Stimulated activated CD8-positive, alpha-beta memory T cell treated with anti-CD3 and anti-CD28 coated beads, Interleukin-12 subunit alpha, Interleukin-12 subunit beta, amount 100 ng/mL, for 1 hour (primary cell): ENCODE data around the gene HOXA1.

Experiments
- DNase-seq: peaks from one replicate; pipeline ENCODE4 v3.0.0-alpha.2; 2020; ENCODE audit warnings: low read depth

The HOXA1 gene

DNA sequence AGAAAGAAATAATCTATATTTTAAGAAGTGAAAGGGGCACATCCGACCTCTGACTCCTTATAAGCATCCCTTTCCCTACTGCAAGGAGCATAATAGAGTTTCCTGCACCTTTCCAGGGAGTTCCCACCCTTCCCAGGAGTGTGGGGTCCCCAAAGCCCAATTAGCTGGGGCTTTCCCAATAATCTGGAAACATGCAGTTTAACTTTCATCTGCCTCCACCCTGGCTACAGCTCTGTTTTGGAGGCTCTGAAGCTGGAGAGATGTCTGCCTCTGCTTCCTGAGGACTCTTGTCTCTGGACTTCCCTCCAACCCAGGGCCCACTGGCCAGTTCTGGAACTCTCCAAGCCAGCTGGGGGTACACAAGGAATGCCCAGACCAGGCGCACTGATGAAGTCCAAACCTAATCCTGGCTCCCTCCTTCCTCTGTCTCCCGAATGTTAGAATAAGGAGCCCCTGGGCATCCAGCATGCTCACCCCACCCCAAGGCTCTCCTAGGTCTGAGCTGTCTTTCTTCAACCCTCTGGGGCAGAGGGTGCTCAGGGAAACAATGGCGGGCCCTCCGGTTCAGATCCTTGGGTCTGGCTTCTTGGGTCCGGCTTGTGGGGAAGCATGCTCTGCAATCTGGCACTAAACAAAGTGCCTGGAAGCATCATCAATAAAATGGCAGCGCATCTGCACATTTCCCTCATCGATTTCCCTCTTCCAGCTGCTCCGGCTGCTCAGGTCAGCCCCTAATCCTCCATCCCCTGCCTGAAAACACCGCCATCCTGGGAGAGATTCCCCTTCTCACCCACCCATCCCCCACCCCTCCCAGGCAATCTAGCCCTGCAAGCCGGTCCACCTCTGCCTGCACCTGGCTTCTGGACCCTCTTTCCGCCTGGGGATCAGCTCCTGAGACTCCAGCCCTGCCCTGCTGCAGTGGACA, 21.4 kb upstream of the HOXA1 start:
- DNase-seq: no peak

GRCh38 chr7:27116031-27116961, 20.5 kb upstream of the HOXA1 start:
- no peak for DNase-seq

- DNase-seq: no peak
Observed at GRCh38 chr7:27115221-27116026, 19.6 kb upstream of the HOXA1 start.

GRCh38 chr7:27114881-27115220, 19.1 kb upstream of the HOXA1 start:
- no peak for DNase-seq

- no peak for DNase-seq
Observed at GRCh38 chr7:27113991-27114769, 18.4 kb upstream of the HOXA1 start.

DNA sequence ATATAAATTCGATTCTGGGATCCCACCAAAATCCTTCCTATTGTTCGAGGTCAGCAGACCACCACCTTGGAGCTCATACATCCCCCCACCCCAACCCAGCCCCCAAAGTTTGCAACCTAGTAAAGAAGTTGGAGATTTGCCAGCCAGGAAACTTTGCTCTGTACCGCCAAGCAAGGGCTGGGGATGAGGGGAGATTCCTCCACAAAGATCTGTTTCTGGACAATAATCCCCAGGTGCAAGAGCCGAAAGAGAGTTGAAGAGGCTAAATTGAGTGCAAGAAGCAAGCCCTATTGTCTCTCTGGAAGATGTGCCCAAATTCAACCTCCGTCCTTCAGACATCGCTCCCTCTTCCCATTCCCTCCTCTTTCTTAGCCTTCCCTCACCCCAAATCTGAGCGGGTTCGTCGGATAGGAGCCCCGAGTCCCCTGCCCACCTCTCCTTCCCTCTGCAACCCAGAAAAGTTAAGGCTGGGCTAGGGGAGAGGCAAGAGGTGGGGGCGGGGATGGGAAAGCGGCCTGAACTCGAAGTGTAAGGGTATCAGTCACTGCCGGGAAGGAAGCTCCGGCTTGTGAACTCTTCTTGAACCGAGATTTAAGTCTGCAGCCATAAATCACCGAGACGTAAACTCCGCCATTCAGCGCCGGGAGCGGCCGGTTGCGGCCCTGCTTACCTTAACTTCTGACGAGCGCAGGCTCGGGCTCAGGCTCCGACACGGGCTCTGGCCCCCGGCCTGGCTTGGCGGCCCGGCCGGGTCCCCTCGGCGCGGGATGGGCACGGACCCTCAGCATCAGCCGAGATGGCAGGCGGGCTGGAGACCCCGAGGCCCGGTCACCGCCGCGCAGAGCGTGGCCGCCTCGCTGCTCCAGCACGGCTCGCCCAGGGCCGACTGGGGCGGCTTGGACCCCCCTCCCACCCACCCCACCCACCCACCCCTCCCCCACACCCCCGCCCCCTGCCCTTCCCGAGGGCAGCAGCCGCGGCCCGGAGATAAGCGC, 17.5 kb upstream of the HOXA1 start:
- no peak for DNase-seq

DNA sequence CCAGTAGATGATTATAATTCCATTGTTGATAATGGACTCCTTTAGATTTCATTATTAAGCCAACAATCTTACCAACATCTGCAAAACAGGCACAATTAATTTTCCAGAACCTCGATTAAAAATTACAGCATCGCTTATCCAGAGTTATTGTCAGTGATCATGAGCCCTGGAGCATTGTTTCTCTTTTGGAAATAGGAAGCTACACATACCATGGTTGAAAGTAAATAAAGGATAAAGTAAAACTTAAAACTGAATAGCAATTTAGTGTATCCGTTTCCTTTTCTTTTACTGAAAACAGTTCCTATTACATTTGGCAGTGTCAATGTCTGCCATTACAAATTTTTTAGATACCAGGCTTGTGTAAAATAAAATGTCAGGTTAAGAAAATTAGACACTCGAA, 16.6 kb upstream of the HOXA1 start:
- no peak for DNase-seq

GRCh38 chr7:27111751-27112277, 16.0 kb upstream of the HOXA1 start:
- DNase-seq: no peak

DNA sequence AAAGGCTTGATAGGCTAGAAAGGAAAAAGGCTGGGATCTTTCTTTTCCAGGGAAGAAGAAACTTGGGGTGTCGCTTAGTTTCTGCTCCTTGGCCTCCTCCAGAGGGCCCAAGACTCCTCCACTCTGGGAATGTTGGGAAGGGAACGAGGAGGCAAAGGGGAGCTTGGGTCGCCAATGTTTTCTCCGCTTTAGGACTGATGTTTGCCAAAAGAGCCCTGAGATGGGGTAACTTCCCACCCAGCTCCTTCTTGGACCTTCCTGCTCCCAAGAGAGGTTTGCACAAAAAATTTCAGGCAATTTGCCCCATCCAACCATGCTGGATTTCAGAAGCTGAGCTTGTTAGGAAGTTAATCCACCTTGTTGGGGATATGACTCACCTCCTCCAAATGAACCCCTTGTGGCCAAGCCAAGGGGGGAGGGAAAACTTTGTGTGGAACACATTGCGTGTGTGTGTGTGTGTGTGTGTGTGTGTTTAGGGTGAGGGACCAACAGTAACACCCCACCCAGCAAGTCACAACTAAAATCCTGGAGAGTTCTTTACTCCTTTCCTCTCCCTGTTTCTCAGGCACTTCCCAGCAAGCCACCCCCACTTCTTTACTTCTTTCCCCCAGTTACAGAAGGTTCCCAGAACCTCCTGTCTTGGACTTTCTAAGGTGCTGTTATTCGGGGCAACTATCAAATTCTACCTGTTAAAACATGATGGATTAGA, 15.4 kb upstream of the HOXA1 start:
- DNase-seq: no peak

- DNase-seq: no peak
Observed at GRCh38 chr7:27110186-27111031, 14.6 kb upstream of the HOXA1 start.

- no peak for DNase-seq
Observed at GRCh38 chr7:27109466-27110185, 13.8 kb upstream of the HOXA1 start.

- no peak for DNase-seq
Observed at GRCh38 chr7:27108390-27109127, 12.8 kb upstream of the HOXA1 start.

DNA sequence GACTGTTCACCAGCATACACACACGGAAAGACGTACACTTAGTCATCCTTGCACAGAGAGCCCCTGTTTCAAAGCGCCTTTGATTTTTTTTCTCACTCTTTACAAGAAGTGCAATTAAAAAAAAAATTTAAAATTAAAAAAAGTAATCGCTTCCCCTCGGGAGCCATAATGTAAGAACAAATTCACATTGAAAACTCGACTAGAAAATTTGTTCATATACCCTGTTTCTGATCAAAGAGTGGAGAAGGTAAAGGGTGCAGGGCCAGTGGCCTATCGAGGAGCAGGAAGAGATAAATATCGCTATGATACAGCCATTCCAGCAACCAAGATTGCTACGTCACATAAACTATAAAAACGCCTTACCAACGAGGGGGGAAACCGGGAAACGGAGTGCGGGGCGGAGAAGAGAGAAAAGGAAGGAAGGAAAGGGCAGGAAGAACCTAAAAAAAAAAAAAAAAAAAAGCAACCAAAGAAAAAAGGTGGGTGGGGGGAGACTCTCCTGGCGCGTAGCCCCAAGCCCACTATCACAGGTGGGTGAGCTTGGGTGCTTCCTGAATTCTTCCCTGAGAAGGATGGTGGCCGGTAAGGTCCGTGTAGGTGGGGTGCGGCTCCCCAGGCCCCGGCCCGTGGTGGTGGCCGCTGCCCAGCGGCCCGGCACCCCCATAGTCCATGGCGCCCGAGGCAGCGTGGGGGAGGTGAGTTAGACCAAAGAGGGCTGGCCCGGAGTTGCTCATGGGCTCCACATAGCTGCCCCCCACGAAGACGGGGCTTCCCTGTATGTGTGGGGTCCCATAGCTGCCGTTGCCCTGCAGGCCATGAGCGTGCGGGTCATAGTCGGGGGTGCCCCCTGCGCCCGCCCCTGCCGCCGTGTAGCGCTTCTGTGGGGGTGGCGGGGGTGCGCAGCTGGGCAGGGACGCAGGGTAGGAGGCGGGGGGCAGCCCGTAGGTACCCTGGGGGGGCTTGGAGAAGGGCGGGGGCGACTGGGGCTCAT, 11.9 kb upstream of the HOXA1 start:
- no peak for DNase-seq

- DNase-seq: no peak
Observed at GRCh38 chr7:27106901-27107240, 11.1 kb upstream of the HOXA1 start.

DNA sequence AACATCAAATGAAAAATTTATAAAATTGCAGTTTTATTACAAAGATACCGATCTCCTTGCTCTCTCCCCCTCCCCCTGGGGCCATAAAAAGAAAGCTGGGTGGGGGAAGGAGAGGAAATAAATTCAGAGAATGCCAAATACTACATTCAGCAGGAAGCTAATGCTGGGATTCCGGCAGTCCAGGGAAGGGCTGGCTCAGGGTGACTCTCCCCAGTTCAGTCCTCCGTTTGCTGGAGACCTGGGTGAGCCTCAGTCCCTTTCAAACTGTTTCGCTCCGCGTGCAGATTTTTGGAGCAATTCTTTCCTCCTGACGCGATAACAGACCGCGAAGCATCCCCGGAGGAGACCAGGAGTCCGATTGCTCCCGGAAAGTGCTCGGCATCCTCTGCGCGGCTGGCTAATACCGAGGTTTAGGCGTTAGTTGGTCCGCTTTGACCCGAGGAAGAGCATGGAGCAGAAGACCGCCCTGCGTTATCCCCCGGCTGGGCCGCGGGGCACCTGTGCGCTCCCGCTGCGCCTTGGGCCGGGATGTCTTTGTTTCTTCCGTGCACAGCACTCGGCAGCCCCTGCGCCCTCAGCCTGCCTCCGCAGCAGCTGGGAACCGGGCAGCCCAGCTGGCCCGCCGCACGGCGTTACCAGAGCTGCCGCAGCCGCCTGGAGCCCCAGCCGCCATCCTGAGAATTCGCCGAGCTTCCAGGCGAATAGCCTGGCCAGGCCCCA, 10.5 kb upstream of the HOXA1 start:
- no peak for DNase-seq
